Epithelial cell of esophagus (primary cell): Measurements from ENCODE around the gene APC2.
"Not testable (repeated sequence)": the region's sequence is repeated elsewhere in the genome, so short reads cannot be mapped to it uniquely, and the experiment has no call there.

Experiments used
- DNase-seq: peaks from one replicate; pipeline ENCODE4 v3.0.0; 2010; ENCODE audit warnings: low read depth
- H3K4me3 ChIP-seq: 2 replicates; pipeline ENCODE4 v1.5.1; 2011; ENCODE audit warnings: mild to moderate bottlenecking, low read length, control low read depth
- CTCF ChIP-seq: IDR thresholded peaks from 2 replicates; pipeline ENCODE4 v1.5.1; 2011; ENCODE audit warnings: low read depth, mild to moderate bottlenecking, low read length, control low read depth, inconsistent platforms; ENCODE audit not compliant: insufficient read depth; ENCODE audit errors: missing control alignments

APC2 gene

GRCh38 chr19:1417681-1418495 lies 32.0 kb upstream of the APC2 start:
- DNase-seq, result no peak
- no peak overlapping the region for H3K4me3 ChIP-seq
- no peak for TF ChIP-seq CTCF

GRCh38 chr19:1418496-1418775 lies 31.5 kb upstream of the APC2 start:
- no peak for TF ChIP-seq CTCF
- no peak for DNase-seq
- no peak overlapping the region for H3K4me3 ChIP-seq

GRCh38 chr19:1418951-1419738 lies 30.8 kb upstream of the APC2 start:
- DNase-seq, result no peak
- no peak for TF ChIP-seq CTCF
- H3K4me3 ChIP-seq, result no peak overlapping the region

- DNase-seq, H3K4me3 ChIP-seq: not testable (repeated sequence)
Observed at GRCh38 chr19:1420085-1420484, 29.8 kb upstream of the APC2 start.

GRCh38 chr19:1420590-1420989 lies 29.3 kb upstream of the APC2 start:
- DNase-seq, result no peak
- TF ChIP-seq CTCF, result no peak
- no peak overlapping the region for H3K4me3 ChIP-seq

GRCh38 chr19:1421218-1421957 lies 28.5 kb upstream of the APC2 start:
- TF ChIP-seq CTCF, result no peak
- no peak for DNase-seq

GRCh38 chr19:1421958-1422305 lies 28.0 kb upstream of the APC2 start:
- no peak for DNase-seq
- no peak for TF ChIP-seq CTCF
- H3K4me3 ChIP-seq, result no peak overlapping the region

More at GRCh38 chr19:1421218-1421957, 28.5 kb upstream of the APC2 start:
- no peak overlapping the region for H3K4me3 ChIP-seq
